Activated CD8-positive, alpha-beta T cell treated with anti-CD3 and anti-CD28 coated beads, Interleukin-2, amount 10 ng/mL, durations not matched to agents 7 days and 5 days (primary cell): ENCODE results near the gene FAM124B. TPM values are rescaled to one million over a fixed set of nuclear protein-coding genes. Genes with fewer than 3 reads are reported as not detected.
A peak's percentile ranks its signal among the peaks of the same experiment; 100 is the strongest.

Experiments used
- ATAC-seq: fragments of 150-1000 bp; cut with Tn5 transposase; one replicate; pipeline ENCODE4 v1.10.0; 2021; ENCODE audit warnings: moderate library complexity
- CTCF ChIA-PET: fragments of 350-600 bp; sonication (Branson Sonifier 250); formaldehyde crosslinking; loops from one replicate; lab custom pipeline; 2021; ENCODE audit warnings: antibody characterized with exemption; lab: Charles Lee
- POLR2A ChIA-PET: fragments of 350-600 bp; sonication (Branson Sonifier 250); formaldehyde crosslinking; loops from one replicate; lab custom pipeline; 2021; ENCODE audit warnings: antibody characterized with exemption; lab: Charles Lee
- DNase-seq: peaks from one replicate; pipeline ENCODE4 v3.0.0-alpha.2; 2020
- H3K27ac Mint-ChIP-seq: one replicate; pipeline ENCODE4 v1.8.0; 2021; ENCODE audit warnings: mild to moderate bottlenecking, mixed read lengths
- H3K27me3 Mint-ChIP-seq: one replicate; pipeline ENCODE4 v1.8.0; 2021; ENCODE audit warnings: low read depth, mixed read lengths
- H3K36me3 Mint-ChIP-seq: one replicate; pipeline ENCODE4 v1.8.0; 2021; ENCODE audit warnings: low read depth, mixed read lengths
- H3K4me1 Mint-ChIP-seq: one replicate; pipeline ENCODE4 v1.8.0; 2021; ENCODE audit warnings: low read depth, mixed read lengths
- H3K4me3 Mint-ChIP-seq: one replicate; pipeline ENCODE4 v1.8.0; 2021; ENCODE audit warnings: mild to moderate bottlenecking, mixed read lengths
- H3K9me3 Mint-ChIP-seq: one replicate; pipeline ENCODE4 v1.8.0; 2022; ENCODE audit warnings: mixed read lengths; ENCODE audit not compliant: insufficient read depth
- total RNA-seq, 2 experiments: library from RNA; stranded (reverse); gene quantifications; one replicate each; pipeline ENCODE4 v1.2.3, GENCODE V29; 2021

Gene FAM124B
- total RNA-seq, 2 experiments from 2014 or later = 0.16 to 0.21 TPM

DNA sequence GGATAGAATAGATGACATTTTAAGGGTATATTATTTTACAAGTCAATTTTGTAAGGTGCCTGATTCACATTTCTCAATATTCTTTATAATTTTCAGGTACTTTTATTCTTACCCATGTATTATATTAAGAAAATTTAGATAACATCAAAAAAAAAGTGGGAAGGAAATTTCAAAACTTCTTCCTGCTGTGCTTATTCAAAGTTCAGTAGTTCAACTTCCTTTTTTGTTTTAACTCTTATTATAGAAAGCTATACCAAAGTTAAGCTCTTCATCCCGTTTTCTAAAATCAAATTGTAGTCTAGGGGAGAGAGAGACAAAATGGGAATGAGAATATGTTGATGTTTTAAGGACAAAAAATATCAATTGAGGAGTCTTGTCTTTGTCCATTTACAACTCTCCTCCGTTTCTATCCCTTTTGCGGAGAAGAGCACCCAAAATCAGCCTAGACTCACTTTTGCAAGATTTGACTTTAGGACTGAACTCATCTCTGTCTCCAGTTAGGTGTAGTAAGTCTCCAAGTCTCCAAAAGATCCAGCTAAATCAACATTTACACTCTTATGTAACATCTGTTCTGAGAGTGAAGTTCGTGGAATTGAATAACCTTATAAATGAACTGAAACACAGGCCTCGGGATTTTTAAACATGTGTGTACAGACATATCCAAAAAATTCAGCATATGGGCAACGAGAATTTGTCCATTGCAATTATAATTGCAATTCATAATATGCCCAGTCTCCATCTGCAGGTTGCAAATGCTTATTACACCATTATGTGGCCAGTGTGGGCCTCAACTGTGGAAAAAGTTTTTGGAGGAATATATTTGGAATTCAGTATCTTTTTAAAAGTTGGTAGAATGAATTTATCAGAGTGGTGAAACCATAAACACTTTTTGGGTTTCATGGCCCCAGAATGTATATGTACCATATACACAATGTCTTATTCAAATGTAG is 23.9 kb downstream of the FAM124B start:
- POLR2A ChIA-PET = no interaction called here
- no peak overlapping the region for H3K27ac Mint-ChIP-seq

DNA sequence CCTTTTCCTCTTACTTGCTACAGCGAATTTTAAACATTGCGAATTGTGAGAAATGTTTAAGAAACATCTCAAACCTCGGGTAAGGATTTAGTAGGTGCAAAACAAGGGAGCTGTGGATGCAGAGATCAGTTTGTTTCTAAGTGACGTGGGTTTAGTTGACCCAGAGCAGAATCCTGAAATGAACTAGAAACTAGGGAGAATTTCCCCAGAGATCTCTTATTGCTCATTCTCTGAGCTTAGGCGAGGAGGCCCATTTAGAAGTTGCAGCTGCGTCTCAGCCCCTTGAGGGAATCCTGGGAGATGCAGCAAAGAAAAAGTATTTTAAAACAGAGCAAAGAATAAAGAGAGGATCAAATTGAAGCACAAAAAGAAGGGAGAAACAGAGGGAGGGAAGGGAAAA is 29.3 kb downstream of the FAM124B start:
- ATAC-seq = no peak
- Mint-ChIP-seq H3K36me3 (no peaks in the 10 kb centered on the region), H3K27ac (no peak overlapping the region), H3K9me3 (no peaks in the 10 kb centered on the region), H3K4me1 (no peaks in the 10 kb centered on the region), H3K4me3 (no peak overlapping the region), H3K27me3 (peaks cover 7% of the 10 kb centered on the region)
- no peak for DNase-seq
- CTCF ChIA-PET = interaction anchor here (0.8 kb wide), 1 partner anchor 277 kb away, joined by 3 read pairs; no protein-coding TSS in a partner anchor
- POLR2A ChIA-PET = no interaction called here

More for the DNA sequence above, 23.9 kb downstream of the FAM124B start:
- H3K27me3 Mint-ChIP-seq = peaks cover 3% of the 10 kb centered on the region
- H3K9me3 Mint-ChIP-seq = no peaks in the 10 kb centered on the region
- CTCF ChIA-PET = interaction anchor here (0.7 to 1.3 kb wide), 3 partner anchors 9 to 384 kb away, joined by 3 to 10 read pairs (median 3); no protein-coding TSS in a partner anchor
- H3K4me1 Mint-ChIP-seq = no peaks in the 10 kb centered on the region
- no peak overlapping the region for H3K4me3 Mint-ChIP-seq
- H3K36me3 Mint-ChIP-seq = no peaks in the 10 kb centered on the region
- ATAC-seq (no peak), DNase-seq (no peak)

DNA sequence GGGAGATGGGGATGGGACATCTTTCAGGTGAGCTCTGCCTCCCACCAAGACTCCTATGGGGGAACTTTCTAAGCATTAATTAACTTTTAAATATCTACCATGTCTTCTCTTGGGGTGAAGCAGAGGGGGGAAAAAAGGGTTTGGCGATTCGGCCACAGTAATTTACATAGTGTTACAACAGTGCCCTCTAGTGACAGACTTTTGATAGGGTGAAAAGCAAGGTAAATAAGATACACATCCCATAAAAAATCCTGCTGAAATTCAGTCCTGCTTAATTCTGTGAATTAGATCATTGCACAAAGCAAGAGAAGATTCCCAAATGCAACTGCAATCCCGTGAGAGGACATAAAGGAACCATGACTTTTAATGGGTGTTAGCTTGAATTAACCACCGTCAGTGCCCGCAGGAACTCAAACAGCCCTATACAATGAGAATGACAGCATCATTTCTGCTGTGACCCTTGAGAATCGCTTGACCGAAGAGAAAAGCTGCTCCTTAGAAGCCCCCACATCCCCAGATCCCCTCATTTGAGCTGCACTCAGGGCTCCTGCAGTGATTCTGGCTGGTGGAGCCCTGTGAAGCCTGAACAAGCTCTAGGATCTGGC is 32.8 kb downstream of the FAM124B start:
- CTCF ChIA-PET = interaction anchor here (0.8 to 2.7 kb wide), 33 partner anchors 9 to 405 kb away, joined by 3 to 19 read pairs (median 4); no protein-coding TSS in a partner anchor
- no peak overlapping the region for H3K4me3 Mint-ChIP-seq
- H3K9me3 Mint-ChIP-seq = no peaks in the 10 kb centered on the region
- no peaks in the 10 kb centered on the region for H3K36me3 Mint-ChIP-seq
- POLR2A ChIA-PET = no interaction called here
- no peaks in the 10 kb centered on the region for H3K4me1 Mint-ChIP-seq
- no peak overlapping the region for H3K27ac Mint-ChIP-seq
- DNase-seq (peak; percentile 34), ATAC-seq (no peak)
- H3K27me3 Mint-ChIP-seq = peaks cover 4% of the 10 kb centered on the region

DNA sequence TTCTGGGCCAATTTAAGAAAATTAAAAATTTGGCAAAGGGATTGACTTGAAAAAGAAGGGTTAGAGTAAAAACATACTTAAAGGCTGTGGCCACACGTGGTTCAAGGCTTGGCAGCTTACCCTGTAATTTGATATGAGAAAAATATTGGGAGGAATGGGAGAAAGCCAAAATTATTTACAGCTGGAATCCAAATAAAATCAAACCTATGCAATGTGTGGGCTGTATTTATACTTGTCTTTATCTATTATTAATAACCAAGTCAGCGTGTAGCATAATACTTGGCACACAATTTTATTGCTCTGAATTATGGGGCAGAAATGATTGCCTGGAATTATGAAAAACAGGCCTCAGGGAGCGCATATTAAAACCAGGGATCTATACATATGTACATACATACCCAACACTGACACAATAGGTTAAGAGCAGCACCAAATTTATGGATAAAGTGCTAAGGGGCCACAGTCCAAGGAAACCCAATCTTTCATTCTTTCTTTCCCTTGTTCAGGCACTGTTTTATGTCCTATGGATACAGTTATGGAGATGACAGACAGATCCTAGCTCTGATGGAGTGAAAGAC is 35.6 kb downstream of the FAM124B start:
- Mint-ChIP-seq H3K27me3 (no peaks in the 10 kb centered on the region), H3K36me3 (no peaks in the 10 kb centered on the region), H3K27ac (no peak overlapping the region), H3K4me1 (no peaks in the 10 kb centered on the region), H3K4me3 (no peak overlapping the region), H3K9me3 (no peaks in the 10 kb centered on the region)
- no peak for ATAC-seq
- ChIA-PET POLR2A (no interaction called here), CTCF (interaction anchor here (1.7 kb wide), 1 partner anchor 35 kb away, joined by 3 read pairs; the partner anchor contains the start of gene FAM124B)
- DNase-seq = no peak

DNA sequence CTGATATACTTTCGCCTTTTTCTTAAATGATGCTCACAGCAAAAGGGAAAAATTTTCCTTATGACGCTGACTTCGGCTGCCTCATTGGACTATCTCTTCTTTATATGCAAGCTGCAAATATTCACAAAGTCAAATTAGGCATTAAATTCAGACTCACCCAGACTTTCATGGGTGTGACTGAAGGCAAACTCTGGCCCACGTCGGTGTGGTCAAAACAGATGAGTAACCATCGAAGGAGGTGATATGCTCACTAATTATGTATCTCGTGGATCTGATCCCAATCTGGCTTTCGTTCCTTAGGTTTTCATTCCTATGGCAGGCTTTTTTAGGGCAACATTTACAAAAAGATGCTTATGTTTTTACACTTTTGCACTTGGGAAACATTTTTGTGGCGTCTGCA is 36.6 kb downstream of the FAM124B start:
- Mint-ChIP-seq H3K36me3 (no peaks in the 10 kb centered on the region), H3K27me3 (no peaks in the 10 kb centered on the region), H3K27ac (no peak overlapping the region), H3K4me1 (no peaks in the 10 kb centered on the region), H3K9me3 (no peaks in the 10 kb centered on the region), H3K4me3 (no peak overlapping the region)
- no peak for DNase-seq
- ChIA-PET POLR2A (no interaction called here), CTCF (no interaction called here)
- ATAC-seq = no peak

DNA sequence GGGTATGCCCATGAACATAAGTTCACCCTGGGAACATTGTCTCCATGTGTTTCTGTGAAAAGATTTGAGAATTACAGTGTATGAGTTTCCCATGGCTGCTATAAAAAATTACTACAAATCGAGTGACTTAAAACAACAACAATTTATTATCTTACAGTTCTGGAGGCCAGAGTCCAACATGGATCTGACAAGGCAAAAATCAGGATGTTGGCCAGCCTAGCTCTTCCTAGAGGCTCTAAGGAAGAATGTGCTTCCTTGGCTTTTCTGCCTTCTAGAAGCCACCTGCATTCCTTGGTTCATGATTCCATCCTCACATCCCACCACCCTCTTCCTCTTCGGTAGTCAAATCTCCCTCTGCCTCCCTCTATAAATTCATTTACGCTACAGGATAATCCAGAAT is 38.6 kb downstream of the FAM124B start:
- Mint-ChIP-seq H3K4me1 (no peaks in the 10 kb centered on the region), H3K27me3 (peaks cover 2% of the 10 kb centered on the region), H3K36me3 (no peaks in the 10 kb centered on the region), H3K4me3 (no peak overlapping the region), H3K27ac (no peak overlapping the region), H3K9me3 (no peaks in the 10 kb centered on the region)
- ATAC-seq (no peak), DNase-seq (no peak)
- ChIA-PET CTCF (no interaction called here), POLR2A (no interaction called here)

DNA sequence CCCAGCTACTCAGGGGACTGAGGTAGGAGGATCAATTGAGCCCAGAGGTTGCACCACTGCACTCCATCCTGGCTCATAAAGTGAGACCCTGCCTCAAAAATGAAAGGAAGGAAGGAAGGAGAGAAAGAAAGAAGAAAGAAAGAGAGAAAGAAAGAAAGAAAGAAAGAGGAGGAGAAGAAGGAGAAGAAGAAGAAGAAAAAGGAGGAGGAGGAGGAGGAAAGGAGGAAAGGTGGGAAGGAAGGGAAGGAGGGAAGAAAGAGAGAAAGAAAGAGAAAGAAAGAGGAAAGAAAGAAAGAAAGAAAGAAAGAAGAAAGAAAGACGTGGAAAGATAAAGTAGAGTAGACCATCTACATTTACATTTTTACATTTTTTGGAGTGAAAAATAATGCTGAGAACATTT is 39.8 kb downstream of the FAM124B start:
- Mint-ChIP-seq H3K36me3 (no peaks in the 10 kb centered on the region), H3K9me3 (no peaks in the 10 kb centered on the region), H3K27me3 (peaks cover 2% of the 10 kb centered on the region), H3K4me3 (no peak overlapping the region), H3K27ac (no peak overlapping the region), H3K4me1 (no peaks in the 10 kb centered on the region)
- ChIA-PET CTCF (no interaction called here), POLR2A (no interaction called here)
- no peak for DNase-seq
- ATAC-seq = no peak

DNA sequence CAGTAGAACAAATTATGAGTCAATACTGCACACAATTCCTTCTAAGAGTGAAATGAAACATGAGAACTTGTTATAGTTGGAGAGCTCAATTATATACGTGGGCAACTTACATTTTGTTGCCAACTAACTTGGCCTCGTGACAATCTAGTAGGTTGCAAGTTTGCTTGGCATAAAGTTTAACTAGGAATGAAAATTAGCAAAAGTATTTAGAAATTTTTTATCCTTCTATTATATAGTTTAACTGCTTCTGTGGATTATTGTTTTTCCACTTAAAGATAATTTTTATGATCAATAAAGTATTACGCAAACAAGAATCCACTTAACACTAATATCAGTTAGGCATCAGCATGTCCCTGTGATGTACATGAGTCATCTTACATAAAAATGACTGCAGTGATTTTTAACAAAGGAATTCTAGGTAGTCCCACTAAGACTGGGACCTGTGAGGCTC is 41.1 kb downstream of the FAM124B start:
- Mint-ChIP-seq H3K4me3 (no peak overlapping the region), H3K27ac (no peak overlapping the region), H3K36me3 (no peaks in the 10 kb centered on the region), H3K9me3 (no peaks in the 10 kb centered on the region), H3K4me1 (no peaks in the 10 kb centered on the region), H3K27me3 (peaks cover 2% of the 10 kb centered on the region)
- CTCF ChIA-PET = interaction anchor here (1.5 to 4.5 kb wide), 3 partner anchors 8 to 291 kb away, joined by 3 to 26 read pairs (median 19); no protein-coding TSS in a partner anchor
- POLR2A ChIA-PET = no interaction called here
- DNase-seq (no peak), ATAC-seq (no peak)

DNA sequence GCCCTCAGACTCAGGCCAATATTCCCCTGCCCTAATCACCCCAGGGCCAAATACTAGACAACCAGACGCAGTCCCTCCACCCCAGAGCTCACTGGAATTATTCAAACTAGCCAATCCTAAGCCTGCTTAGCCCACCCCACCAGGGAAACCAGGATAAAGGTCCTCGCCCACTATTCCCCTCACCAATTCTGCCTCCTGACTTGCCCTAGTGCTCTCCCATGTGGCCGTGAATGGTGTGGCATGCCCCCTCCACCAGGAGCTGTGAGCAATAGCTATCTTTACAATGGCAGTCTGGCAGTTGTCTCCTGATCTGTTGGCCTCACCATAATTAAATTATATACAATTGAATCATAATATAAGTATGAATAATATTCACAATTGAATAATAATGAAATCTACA is 42.3 kb downstream of the FAM124B start:
- ChIA-PET CTCF (interaction anchor here (1.5 to 4.5 kb wide), 4 partner anchors 9 to 390 kb away, joined by 3 to 26 read pairs (median 12); no protein-coding TSS in a partner anchor), POLR2A (no interaction called here)
- Mint-ChIP-seq H3K36me3 (no peaks in the 10 kb centered on the region), H3K4me1 (no peaks in the 10 kb centered on the region), H3K9me3 (no peaks in the 10 kb centered on the region), H3K27me3 (peaks cover 4% of the 10 kb centered on the region), H3K4me3 (no peak overlapping the region), H3K27ac (no peak overlapping the region)
- DNase-seq (no peak), ATAC-seq (no peak)

DNA sequence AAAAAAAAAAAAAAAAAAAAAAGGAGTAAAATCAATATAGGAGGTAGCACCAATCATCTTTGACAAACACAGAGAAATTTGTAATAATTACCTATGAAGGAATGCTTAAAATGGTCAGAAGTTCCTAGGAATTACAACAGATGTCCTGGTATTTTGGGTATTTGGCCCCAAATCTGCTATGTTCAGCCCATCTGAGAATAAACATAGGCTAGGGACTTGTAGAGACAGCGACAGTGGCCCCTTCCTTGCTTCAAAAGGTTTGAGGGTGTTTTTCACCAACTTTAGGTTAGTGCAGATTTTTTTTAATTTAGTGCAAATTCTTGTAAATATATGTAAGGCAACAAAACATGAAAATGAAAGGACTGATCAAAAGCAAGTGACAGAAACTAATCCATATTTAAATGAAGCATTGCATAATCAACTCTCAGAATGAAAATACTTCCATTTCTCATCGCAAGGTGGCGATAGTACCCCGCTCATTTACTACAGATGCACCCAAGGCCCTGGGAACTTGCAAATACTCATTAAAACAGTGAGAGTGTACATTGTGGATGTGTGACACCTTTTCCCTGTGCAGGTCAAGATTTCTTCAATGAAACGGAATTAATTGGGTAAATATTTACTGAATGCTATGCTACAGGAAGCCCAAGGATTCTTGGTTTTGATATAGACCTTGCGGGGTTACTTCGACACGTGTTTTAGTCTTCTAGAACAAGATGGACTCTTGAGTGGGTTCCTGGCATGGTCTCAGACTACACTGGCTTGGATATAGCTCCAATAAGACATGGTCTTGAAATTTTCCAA is 44.6 kb downstream of the FAM124B start:
- Mint-ChIP-seq H3K4me1 (no peaks in the 10 kb centered on the region), H3K4me3 (no peak overlapping the region), H3K36me3 (no peaks in the 10 kb centered on the region), H3K27me3 (peaks cover 8% of the 10 kb centered on the region), H3K9me3 (no peaks in the 10 kb centered on the region), H3K27ac (no peak overlapping the region)
- ChIA-PET POLR2A (no interaction called here), CTCF (interaction anchor here (1.5 to 4.5 kb wide), 4 partner anchors 92 to 295 kb away, joined by 5 to 26 read pairs (median 8); no protein-coding TSS in a partner anchor)
- ATAC-seq (peak; percentile 69), DNase-seq (peak; percentile 71)

DNA sequence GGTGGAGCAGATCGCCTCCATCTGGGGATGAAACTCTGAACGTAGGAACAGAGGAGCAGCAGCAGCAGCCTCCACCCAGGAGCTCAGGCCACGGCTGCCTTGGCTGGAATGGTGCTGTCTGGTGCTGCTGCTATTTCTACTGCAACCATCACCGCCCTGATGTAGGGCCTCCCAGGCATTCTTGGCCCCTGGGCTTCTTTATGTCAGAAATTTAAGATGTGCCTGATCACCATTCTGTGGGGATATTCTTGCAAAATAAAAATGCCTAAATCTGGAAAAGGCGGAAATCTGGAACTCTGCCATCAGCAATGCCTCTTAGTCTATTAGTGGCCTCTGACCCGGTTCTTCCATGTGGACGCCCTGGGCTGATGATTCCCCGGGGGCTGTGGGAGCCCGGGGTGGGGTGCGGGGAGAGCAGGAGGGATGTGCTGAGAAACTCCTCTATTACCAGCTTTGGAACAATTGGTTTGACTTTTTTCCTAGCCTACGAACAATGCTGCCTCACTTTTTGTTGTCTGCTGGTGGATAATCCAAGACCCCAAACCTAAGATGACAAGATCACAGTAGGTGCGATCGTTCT is 47.2 kb downstream of the FAM124B start:
- no peak overlapping the region for H3K27ac Mint-ChIP-seq
- H3K9me3 Mint-ChIP-seq = no peaks in the 10 kb centered on the region
- ATAC-seq (no peak), DNase-seq (no peak)
- H3K4me1 Mint-ChIP-seq = no peaks in the 10 kb centered on the region
- POLR2A ChIA-PET = no interaction called here
- CTCF ChIA-PET = interaction anchor here (0.6 to 3.0 kb wide), 3 partner anchors 14 to 297 kb away, joined by 3 to 10 read pairs (median 8); no protein-coding TSS in a partner anchor
- H3K27me3 Mint-ChIP-seq = peaks cover 16% of the 10 kb centered on the region
- H3K4me3 Mint-ChIP-seq = no peak overlapping the region
- no peaks in the 10 kb centered on the region for H3K36me3 Mint-ChIP-seq
